B cell (primary cell): ENCODE results near the gene CBX6. TPM values are rescaled to one million over a fixed set of nuclear protein-coding genes. Genes with fewer than 3 reads are reported as not detected.

ENCODE experiments used
- ATAC-seq: fragments of 200-7000 bp; cut with Tn5 transposase; one replicate; pipeline ENCODE4 v1.10.0; 2021; ENCODE audit warnings: low read depth, mild to moderate bottlenecking, moderate number of reproducible peaks, moderate library complexity
- CTCF ChIA-PET: fragments of 350-600 bp; sonication (Branson Sonifier 250); formaldehyde crosslinking; loops from one replicate; lab custom pipeline; 2021; ENCODE audit warnings: antibody characterized with exemption, inconsistent platforms; lab: Charles Lee
- POLR2A ChIA-PET: fragments of 350-600 bp; sonication (Branson Sonifier 250); formaldehyde crosslinking; loops from one replicate; lab custom pipeline; 2021; ENCODE audit warnings: antibody characterized with exemption; lab: Charles Lee
- DNase-seq: peaks from one replicate; pipeline ENCODE4 v3.0.0; 2013
- H2AFZ ChIP-seq: 2 replicates; pipeline ENCODE4 v1.6.1; 2012; ENCODE audit warnings: mild to moderate bottlenecking, low read depth, low read length; ENCODE audit not compliant: insufficient read depth, poor library complexity, severe bottlenecking
- H3K27ac ChIP-seq, 2 donors: 1 replicate in 1 of 2; 2 replicates in 1 of 2; pipeline ENCODE4 v1.5.1; 2012 to 2013; ENCODE audit warnings: low read length in 2 of 2, mild to moderate bottlenecking in 2 of 2, moderate library complexity in 1 of 2
- H3K27me3 ChIP-seq, 4 experiments: fragments of 200-600 bp in 1 of 4; sonication (generic) in 1 of 4; replicated peaks in 1 of 4; 1 replicate in 2 of 4; 2 replicates in 2 of 4; pipeline versions ENCODE4 v1.6.1 to v1.7.0; 2013 to 2016; ENCODE audit warnings: low read length in 3 of 4, mild to moderate bottlenecking in 2 of 4, mixed read lengths in 1 of 4, moderate library complexity in 1 of 4; ENCODE audit not compliant: insufficient read depth in 4 of 4, control insufficient read depth in 3 of 4; ENCODE audit errors: control extremely low read depth in 1 of 4
- H3K36me3 ChIP-seq, 2 experiments: replicated peaks in 1 of 2; 1 replicate in 1 of 2; 2 replicates in 1 of 2; pipeline versions ENCODE4 v1.6.1 to v1.7.1; 2013; ENCODE audit warnings: low read length in 1 of 2; ENCODE audit not compliant: insufficient read depth in 2 of 2, control insufficient read depth in 1 of 2; ENCODE audit errors: control extremely low read depth in 1 of 2, extremely low read depth in 1 of 2
- H3K4me1 ChIP-seq, 2 donors: fragments of 200-600 bp in 1 of 2; sonication (generic) in 1 of 2; 1 replicate in 1 of 2; 2 replicates in 1 of 2; pipeline versions ENCODE4 v1.5.1 to v1.6.1; 2013 to 2017; ENCODE audit warnings: low read length in 2 of 2; ENCODE audit not compliant: control insufficient read depth in 2 of 2, insufficient read depth in 2 of 2
- H3K4me2 ChIP-seq: replicated peaks from 2 replicates; pipeline ENCODE3; 2012; ENCODE audit warnings: mild to moderate bottlenecking, low read depth, low read length; ENCODE audit not compliant: poor library complexity, severe bottlenecking
- H3K4me3 ChIP-seq, 5 experiments: fragments of 200-600 bp in 1 of 5; sonication (generic) in 1 of 5; 1 replicate in 3 of 5; 2 replicates in 2 of 5; pipeline versions ENCODE4 v1.5.1 to v1.7.0; 2011 to 2016; ENCODE audit warnings: low read length in 4 of 5, mild to moderate bottlenecking in 4 of 5, low read depth in 2 of 5, control low read depth in 1 of 5, moderate library complexity in 1 of 5; ENCODE audit not compliant: insufficient read depth in 1 of 5; ENCODE audit errors: control extremely low read depth in 1 of 5, extremely low read depth in 1 of 5
- H3K79me2 ChIP-seq: fragments of 200-600 bp; sonication (generic); one replicate; pipeline ENCODE4 v1.6.0; 2016; ENCODE audit warnings: low read length; ENCODE audit not compliant: control insufficient read depth, insufficient read depth
- H3K9ac ChIP-seq: fragments of 200-600 bp; sonication (generic); 2 replicates; pipeline ENCODE4 v1.6.1; 2017; ENCODE audit warnings: mild to moderate bottlenecking, low read length, moderate library complexity
- H3K9me3 ChIP-seq, 3 donors: one replicate each; pipeline versions ENCODE4 v1.6.1 to v1.7.1; 2013; ENCODE audit warnings: low read length in 2 of 3; ENCODE audit not compliant: control insufficient read depth in 2 of 3, insufficient read depth in 1 of 3; ENCODE audit errors: control extremely low read depth in 1 of 3
- H4K20me1 ChIP-seq: 2 replicates; pipeline ENCODE4 v1.6.0; 2012; ENCODE audit warnings: mild to moderate bottlenecking, low read length; ENCODE audit not compliant: insufficient read depth, control insufficient read depth, poor library complexity, severe bottlenecking
- H3K27ac Mint-ChIP-seq: one replicate; pipeline ENCODE4 v1.8.0; 2021; ENCODE audit warnings: mixed read lengths
- H3K27me3 Mint-ChIP-seq: one replicate; pipeline ENCODE4 v1.8.0; 2021; ENCODE audit warnings: mixed read lengths
- H3K4me1 Mint-ChIP-seq: one replicate; pipeline ENCODE4 v1.8.0; 2021; ENCODE audit warnings: mixed read lengths
- H3K4me3 Mint-ChIP-seq: one replicate; pipeline ENCODE4 v1.8.0; 2021; ENCODE audit warnings: mixed read lengths
- H3K9me3 Mint-ChIP-seq: one replicate; pipeline ENCODE4 v1.8.0; 2022; ENCODE audit warnings: mixed read lengths; ENCODE audit not compliant: insufficient read depth
- CTCF ChIP-seq: fragments of 200-600 bp; IDR thresholded peaks from one replicate; pipeline ENCODE4 v1.8.0; 2022; ENCODE audit warnings: antibody characterized with exemption, mild to moderate bottlenecking
- EZH2 ChIP-seq: IDR thresholded peaks from 2 replicates; pipeline ENCODE4 v1.6.1; 2012; ENCODE audit warnings: borderline replicate concordance, low read depth, mild to moderate bottlenecking, moderate library complexity, low read length; ENCODE audit not compliant: insufficient read depth, poor library complexity, severe bottlenecking
- WGBS: methylation state at CpG from one replicate; pipeline ENCODE4 v1.1.5; 2013; ENCODE audit warnings: missing lambda C conversion rate; ENCODE audit not compliant: insufficient coverage; 5-methylcytosine and 5-hydroxymethylcytosine counted together
- intact Hi-C: fragments of 100-400 bp; cut with micrococcal nuclease; formaldehyde crosslinking; loops from one replicate; pipeline ENCODE4 v1.10.0; 2022
- polyA plus RNA-seq: library from polyadenylated mRNA; depleted of rRNA; stranded (reverse); fragments of >200 nt; gene quantifications from 2 replicates; pipeline ENCODE4 v1.2.3, GENCODE V29; 2012
- total RNA-seq, 2 donors: library from RNA; stranded (reverse); fragments of 120-200 nt in 1 of 2; gene quantifications; 1 replicate in 1 of 2; 2 replicates in 1 of 2; pipeline versions ENCODE4 v1.2.3 to v1.2.4, GENCODE V29; 2013 to 2022

CBX6 gene
- total and polyA plus RNA-seq, 2 donors (not counting 1 experiment from before 2014, with no cell fraction given) = 14.9 to 55.1 TPM

GRCh38 chr22:38901111-38901641, 29.2 kb upstream of the CBX6 start:
- no peaks in the 10 kb centered on the region for H3K27me3 ChIP-seq
- no peak overlapping the region for H2AFZ ChIP-seq
- H3K27me3 Mint-ChIP-seq = peaks cover 6% of the 10 kb centered on the region
- WGBS = 50% methylated on average over 2 of the region's 5 CpGs
- intact Hi-C loops = no loop called here
- H3K9ac ChIP-seq = no peak overlapping the region
- H3K79me2 ChIP-seq = no peaks in the 10 kb centered on the region
- ChIA-PET CTCF (interaction anchor here (1.2 kb wide), 1 partner anchor 31 kb away, joined by 5 read pairs; no protein-coding TSS in a partner anchor), POLR2A (no interaction called here)
- H3K4me3 ChIP-seq = no peak overlapping the region
- H3K4me2 ChIP-seq = peak overlapping the region; percentile 45
- TF ChIP-seq CTCF (no peak), EZH2 (no peak)
- H3K36me3 ChIP-seq = no peaks in the 10 kb centered on the region
- H3K27ac ChIP-seq = no peak overlapping the region
- H3K27ac Mint-ChIP-seq = no peak overlapping the region
- no peaks in the 10 kb centered on the region for H4K20me1 ChIP-seq
- H3K4me1 ChIP-seq = peaks cover 0 to 16% of the 10 kb centered on the region in 2 donors
- peaks cover 3 to 7% (median 4%) of the 10 kb centered on the region in 3 donors for H3K9me3 ChIP-seq
- peak overlapping the region; percentile 51 for H3K4me3 Mint-ChIP-seq
- peaks cover 2% of the 10 kb centered on the region for H3K9me3 Mint-ChIP-seq
- DNase-seq (no peak), ATAC-seq (no peak)
- peaks cover 14% of the 10 kb centered on the region for H3K4me1 Mint-ChIP-seq

- H3K27me3 Mint-ChIP-seq = peaks cover 4% of the 10 kb centered on the region
- H3K4me1 Mint-ChIP-seq = peaks cover 14% of the 10 kb centered on the region
- Histone ChIP-seq H3K27ac (no peak overlapping the region), H3K79me2 (no peaks in the 10 kb centered on the region), H3K36me3 (no peaks in the 10 kb centered on the region), H3K27me3 (no peaks in the 10 kb centered on the region), H4K20me1 (no peaks in the 10 kb centered on the region), H3K4me1 (peaks cover 0 to 16% of the 10 kb centered on the region in 2 donors), H3K4me2 (peak overlapping the region; percentile 45), H3K9ac (no peak overlapping the region), H2AFZ (no peak overlapping the region), H3K9me3 (peaks cover 3 to 7% (median 4%) of the 10 kb centered on the region in 3 donors), H3K4me3 (no peak overlapping the region)
- DNase-seq (no peak), ATAC-seq (no peak)
- peaks cover 2% of the 10 kb centered on the region for H3K9me3 Mint-ChIP-seq
- ChIA-PET CTCF (interaction anchor here (0.9 to 1.2 kb wide), 2 partner anchors 31 kb away, joined by 3 to 5 read pairs; no protein-coding TSS in a partner anchor), POLR2A (no interaction called here)
- H3K4me3 Mint-ChIP-seq = peak overlapping the region; percentile 51
- no peak overlapping the region for H3K27ac Mint-ChIP-seq
- no CpG with 5 or more reads among the region's 5 CpGs for WGBS
- intact Hi-C loops = no loop called here
- no peak for TF ChIP-seq CTCF
- no peak for TF ChIP-seq EZH2
These were observed 28.7 kb upstream of the CBX6 start for GRCh38 chr22:38900677-38901076.
